GM19025 (cell line): Measurements from ENCODE around the gene ARHGAP22.

Source experiments
- ATAC-seq: cut with Tn5 transposase; IDR thresholded peaks from one replicate; pipeline ENCODE4 v1.9.1; 2021; ENCODE audit warnings: mild to moderate bottlenecking, low read depth, moderate library complexity; ENCODE audit not compliant: unreplicated experiment

ARHGAP22 gene

GRCh38 chr10:48536916-48537890 is 67.7 kb downstream of the ARHGAP22 start:
- no peak for ATAC-seq

GRCh38 chr10:48536156-48536500 is 68.7 kb downstream of the ARHGAP22 start:
- ATAC-seq = no peak

GRCh38 chr10:48535416-48536155 is 69.3 kb downstream of the ARHGAP22 start:
- ATAC-seq = no peak

- ATAC-seq = no peak
Measured at GRCh38 chr10:48533951-48534720, 70.7 kb downstream of the ARHGAP22 start.

GRCh38 chr10:48533540-48533939 is 71.3 kb downstream of the ARHGAP22 start:
- no peak for ATAC-seq

GRCh38 chr10:48531486-48531885 is 73.4 kb downstream of the ARHGAP22 start:
- ATAC-seq = no peak

GRCh38 chr10:48529331-48529730 is 75.5 kb downstream of the ARHGAP22 start:
- ATAC-seq = no peak

GRCh38 chr10:48527756-48528155 is 77.1 kb downstream of the ARHGAP22 start:
- ATAC-seq = no peak

GRCh38 chr10:48526846-48527505 is 77.9 kb downstream of the ARHGAP22 start:
- ATAC-seq = no peak

GRCh38 chr10:48526011-48526821 is 78.7 kb downstream of the ARHGAP22 start:
- ATAC-seq = no peak

- ATAC-seq = no peak
Measured at GRCh38 chr10:48525113-48525512, 79.8 kb downstream of the ARHGAP22 start.

- ATAC-seq = no peak
Measured at GRCh38 chr10:48523820-48524758, 80.8 kb downstream of the ARHGAP22 start.

- ATAC-seq = no peak
Measured at GRCh38 chr10:48523212-48523819, 81.6 kb downstream of the ARHGAP22 start.

GRCh38 chr10:48522011-48522765 is 82.7 kb downstream of the ARHGAP22 start:
- no peak for ATAC-seq

GRCh38 chr10:48520594-48520993 is 84.3 kb downstream of the ARHGAP22 start:
- no peak for ATAC-seq

GRCh38 chr10:48520184-48520506 is 84.7 kb downstream of the ARHGAP22 start:
- no peak for ATAC-seq

GRCh38 chr10:48519481-48520183 is 85.2 kb downstream of the ARHGAP22 start:
- ATAC-seq = no peak
